K562 (cell line): Measurements from ENCODE around the gene FLG. TPM values are rescaled to one million over a fixed set of nuclear protein-coding genes. Genes with fewer than 3 reads are reported as not detected.

Source experiments
- ATAC-seq: fragments of 200-7000 bp; cut with Tn5 transposase; 3 replicates; pipeline ENCODE4 v1.9.1; 2020; ENCODE audit warnings: moderate library complexity
- BruUV-seq: library from RNA; stranded (reverse); fragments of 400-500 nt; replicated peaks from 2 replicates; lab custom pipeline; 2021; lab: Mats Ljungman, UMichigan
- CTCF ChIA-PET: fragments of 300-600 bp; formaldehyde crosslinking; extraction: SDS; loops from one replicate; lab custom pipeline; 2021; ENCODE audit warnings: low intra/inter-chr PET ratio; lab: Yijun Ruan, JAX
- POLR2A ChIA-PET: fragments of 300-600, 350-650 bp; sonication (Branson Sonifier 250); formaldehyde crosslinking; extraction: SDS; loops from one replicate; lab custom pipeline; 2021; ENCODE audit warnings: antibody characterized with exemption, inconsistent platforms; lab: Yijun Ruan, JAX
- DNase-seq, 4 experiments: peaks; one replicate each; pipeline versions ENCODE4 v3.0.0 to v3.0.0-alpha.2; 2011 to 2018; ENCODE audit warnings: low spot score in 3 of 4, mixed read lengths in 3 of 4; ENCODE audit errors: extremely low read depth in 1 of 4
- FAIRE-seq: peaks from 2 replicates; lab custom pipeline; 2011; peaks lifted over from hg19 to GRCh38; lab: Jason Lieb, UNC
- H2AFZ ChIP-seq: 2 replicates; pipeline ENCODE4 v1.6.0; 2011; ENCODE audit warnings: low read depth, low read length, control low read depth, inconsistent platforms
- H3K27ac ChIP-seq: fragments of 200-600 bp; 3 replicates; pipeline ENCODE4 v1.8.0; 2011; ENCODE audit warnings: low read depth, mild to moderate bottlenecking, control low read depth, inconsistent platforms, low read length, moderate library complexity, mixed read lengths; ENCODE audit errors: extremely low read depth
- H3K27me3 ChIP-seq, 2 experiments: fragments of 300-600 bp in 1 of 2; 2 replicates in 1 of 2; 3 replicates in 1 of 2; pipeline versions ENCODE4 v1.6.0 to v1.8.0; 2011; ENCODE audit warnings: inconsistent platforms in 2 of 2, low read length in 2 of 2, mild to moderate bottlenecking in 1 of 2, mixed read lengths in 1 of 2, moderate library complexity in 1 of 2; ENCODE audit not compliant: control insufficient read depth in 2 of 2, insufficient read depth in 2 of 2
- H3K36me3 ChIP-seq: fragments of 300-600 bp; 3 replicates; pipeline ENCODE4 v1.8.0; 2011; ENCODE audit warnings: mild to moderate bottlenecking, low read length, inconsistent platforms; ENCODE audit not compliant: control insufficient read depth, insufficient read depth
- H3K4me1 ChIP-seq, 2 experiments: fragments of 200-600 bp in 1 of 2; replicated peaks in 1 of 2; 2 replicates in 1 of 2; 3 replicates in 1 of 2; pipeline versions ENCODE4 v1.5.1 to v1.8.0; 2011; ENCODE audit warnings: inconsistent platforms in 2 of 2, low read length in 2 of 2, mild to moderate bottlenecking in 1 of 2, mixed read lengths in 1 of 2, moderate library complexity in 1 of 2; ENCODE audit not compliant: control insufficient read depth in 2 of 2, insufficient read depth in 2 of 2
- H3K4me2 ChIP-seq: 2 replicates; pipeline ENCODE4 v1.6.1; 2011; ENCODE audit warnings: low read length, control low read depth, inconsistent platforms, mixed read lengths; ENCODE audit not compliant: insufficient read depth
- H3K4me3 ChIP-seq: fragments of 200-600 bp; sonication (generic), shearing (Covaris generic); 2 replicates; pipeline ENCODE4 v1.5.1; 2016; ENCODE audit warnings: control low read depth, inconsistent platforms
- H3K79me2 ChIP-seq: fragments of 200-600 bp; 3 replicates; pipeline ENCODE4 v1.8.0; 2011; ENCODE audit warnings: low read length, inconsistent platforms; ENCODE audit not compliant: control insufficient read depth, insufficient read depth
- H3K9ac ChIP-seq, 2 experiments: 2 replicates each; pipeline versions ENCODE4 v1.6.0 to v1.6.1; 2011; ENCODE audit warnings: low read depth in 2 of 2, low read length in 2 of 2, control low read depth in 1 of 2, inconsistent platforms in 1 of 2, mild to moderate bottlenecking in 1 of 2, mixed read lengths in 1 of 2; ENCODE audit not compliant: insufficient read depth in 1 of 2
- H3K9me1 ChIP-seq: one replicate; pipeline ENCODE4 v1.6.0; 2011; ENCODE audit warnings: inconsistent platforms, mild to moderate bottlenecking, low read length, moderate library complexity; ENCODE audit not compliant: control insufficient read depth, insufficient read depth
- H3K9me3 ChIP-seq: replicated peaks from 2 replicates; pipeline ENCODE4 v1.5.1; 2011; ENCODE audit warnings: low read depth, low read length, inconsistent platforms; ENCODE audit not compliant: control insufficient read depth, insufficient read depth
- H4K20me1 ChIP-seq: replicated peaks from 2 replicates; pipeline ENCODE4 v1.6.1; 2011; ENCODE audit warnings: low read length, inconsistent platforms, mixed read lengths; ENCODE audit not compliant: control insufficient read depth, insufficient read depth
- NKRF ChIP-seq: fragments of 450-650 bp; IDR thresholded peaks from 2 replicates; pipeline ENCODE4 v1.6.1; 2016; ENCODE audit warnings: borderline replicate concordance
- RBM17 ChIP-seq: fragments of 200-400 bp; formaldehyde crosslinking; IDR thresholded peaks from 2 replicates; pipeline ENCODE4 v1.6.1; 2017; ENCODE audit warnings: low read depth, mild to moderate bottlenecking, low read length, borderline replicate concordance
- SIX5 ChIP-seq, 2 experiments: IDR thresholded peaks; 2 replicates each; pipeline ENCODE4 v1.6.1; 2011; ENCODE audit warnings: low read length in 2 of 2, borderline replicate concordance in 1 of 2, low read depth in 1 of 2, mild to moderate bottlenecking in 1 of 2, moderate library complexity in 1 of 2; ENCODE audit not compliant: insufficient read depth in 1 of 2
- TFE3 ChIP-seq: fragments of 450-650 bp; formaldehyde crosslinking; IDR thresholded peaks from 2 replicates; pipeline ENCODE4 v1.4.0; 2020; ENCODE audit warnings: mild to moderate bottlenecking, mixed read lengths
- WGBS: fragments of 100-300 bp; shearing (Covaris generic); methylation state at CpG from one replicate; pipeline ENCODE4 v1.1.6; 2016; ENCODE audit warnings: low coverage, mixed read lengths; ENCODE audit not compliant: insufficient coverage; ENCODE audit errors: missing lambda C conversion rate; 5-methylcytosine and 5-hydroxymethylcytosine counted together
- in situ Hi-C: fragments of 300-500 bp; cut with MboI; formaldehyde crosslinking; loops from 4 replicates; pipeline ENCODE4 v1.15.0; 2018; ENCODE audit warnings: inconsistent platforms, mixed read lengths
- intact Hi-C: fragments of 100-400 bp; cut with micrococcal nuclease; formaldehyde crosslinking; loops from 2 replicates; pipeline ENCODE4 v1.14.2; 2022
- polyA plus RNA-seq, 8 experiments: library from polyadenylated mRNA; depleted of rRNA in 4 of 8; stranded (reverse) in 5 of 8; unstranded in 3 of 8; fragments of >200 nt; fragmentation: Nextera tagmentation in 2 of 8; fragmentation: Illumina TruSeq in 1 of 8; extraction: Ambion mirVana in 2 of 8; extraction: Trizol in 1 of 8; gene quantifications; 2 replicates each; pipeline versions ENCODE4 v1.2.1 to v1.2.3, GENCODE V29; 2011 to 2014; ENCODE audit warnings: inconsistent platforms in 1 of 8, missing spikeins in 1 of 8
- total RNA-seq, 7 experiments: library from RNA; depleted of rRNA in 6 of 7; stranded (reverse); fragments of >200 nt in 6 of 7; fragmentation: Illumina TruSeq in 2 of 7; extraction: Trizol in 2 of 7; gene quantifications; 2 replicates each; pipeline versions ENCODE4 v1.2.1 to v1.2.3, GENCODE V29; 2011 to 2021; ENCODE audit warnings: low replicate concordance in 1 of 7

Gene FLG
- total and polyA plus RNA-seq, 9 of the 15 experiments (the other 6 are each of a cell fraction or from before 2014, with no cell fraction given), result not detected

GRCh38 chr1:152325111-152325510 lies at the start of gene FLG (continued):
- TF ChIP-seq SIX5 (IDR thresholded peaks at IDR 0.05; ENCODE audit: borderline replicate concordance in 1 of 2, insufficient read depth in 1 of 2, low read depth in 1 of 2, low read length in 2 of 2), result no peak

GRCh38 chr1:152374451-152374850 lies 49.4 kb upstream of the FLG start:
- in situ Hi-C loops (no loop called here), intact Hi-C loops (no loop called here)
- H4K20me1 ChIP-seq, result no peaks in the 10 kb centered on the region
- H2AFZ ChIP-seq, result no peak overlapping the region
- DNase-seq (no peak), ATAC-seq (no peak), FAIRE-seq (no peak)
- CTCF ChIA-PET, result no interaction called here
- no peak overlapping the region for H3K4me2 ChIP-seq
- H3K9me1 ChIP-seq, result no peaks in the 10 kb centered on the region
- H3K79me2 ChIP-seq, result no peaks in the 10 kb centered on the region
- no peaks in the 10 kb centered on the region for H3K9me3 ChIP-seq
- no peak overlapping the region for H3K9ac ChIP-seq
- H3K27ac ChIP-seq, result no peak overlapping the region
- H3K4me1 ChIP-seq, result no peaks in the 10 kb centered on the region
- no peaks in the 10 kb centered on the region for H3K36me3 ChIP-seq
- TF ChIP-seq RBM17 (no peak), TFE3 (CRISPR knock-in tag) (peak; percentile 65), NKRF (no peak)
- H3K4me3 ChIP-seq, result no peak overlapping the region
- POLR2A ChIA-PET, result interaction anchor here (1.1 kb wide), 1 partner anchor 10 kb away, joined by 3 read pairs; no protein-coding TSS in a partner anchor
- BruUV-seq, result no TSS peak
- 2% methylated on average over 3 of the region's 3 CpGs for WGBS
- H3K27me3 ChIP-seq, result peaks cover 0 to 3% of the 10 kb centered on the region in 2 experiments; a peak in 1 of 5 replicates
